HepG2 (cell line): Measurements from ENCODE around the gene SGMS1. TPM values are rescaled to one million over a fixed set of nuclear protein-coding genes. Genes with fewer than 3 reads are reported as not detected.
"Not testable (repeated sequence)": the region's sequence is repeated elsewhere in the genome, so short reads cannot be mapped to it uniquely, and the experiment has no call there.

Source experiments
- ATAC-seq: fragments of 200-7000 bp; cut with Tn5 transposase; 3 replicates; pipeline ENCODE4 v1.9.1; 2020; ENCODE audit warnings: mild to moderate bottlenecking, moderate library complexity
- BruUV-seq: library from RNA; stranded (reverse); fragments of 400-500 nt; replicated peaks from 2 replicates; lab custom pipeline; 2021; lab: Mats Ljungman, UMichigan
- CTCF ChIA-PET: fragments of 300-600 bp; formaldehyde crosslinking; extraction: SDS; loops from one replicate; lab custom pipeline; 2021; ENCODE audit warnings: low total read pairs, inconsistent platforms, low intra/inter-chr PET ratio; lab: Yijun Ruan, JAX
- POLR2A ChIA-PET: fragments of 350-600 bp; sonication (Branson Sonifier 250); formaldehyde crosslinking; loops from one replicate; lab custom pipeline; 2020; ENCODE audit warnings: antibody characterized with exemption, inconsistent platforms; lab: Yijun Ruan, JAX
- DNase-seq: peaks from one replicate; pipeline ENCODE4 v3.0.0-alpha.2; 2015; ENCODE audit warnings: low spot score
- FAIRE-seq: peaks from 3 replicates; lab custom pipeline; 2011; peaks lifted over from hg19 to GRCh38; lab: Jason Lieb, UNC
- H2AFZ ChIP-seq: one replicate; pipeline ENCODE4 v1.6.1; 2011; ENCODE audit warnings: low read length, inconsistent platforms
- H3K27ac ChIP-seq: fragments of 300-600 bp; 3 replicates; pipeline ENCODE4 v1.8.0; 2011; ENCODE audit warnings: mixed run types, mild to moderate bottlenecking, mixed read lengths, low read length, inconsistent platforms; ENCODE audit not compliant: insufficient read depth; ENCODE audit errors: extremely low read length
- H3K27me3 ChIP-seq, 2 experiments: fragments of 200-600 bp in 1 of 2; 2 replicates in 1 of 2; 3 replicates in 1 of 2; pipeline versions ENCODE4 v1.6.0 to v1.8.0; 2011; ENCODE audit warnings: low read length in 2 of 2, mild to moderate bottlenecking in 2 of 2, moderate library complexity in 2 of 2, inconsistent platforms in 1 of 2; ENCODE audit not compliant: insufficient read depth in 2 of 2, control insufficient read depth in 1 of 2
- H3K36me3 ChIP-seq, 2 experiments: fragments of 200-600 bp in 1 of 2; replicated peaks in 1 of 2; 2 replicates in 1 of 2; 3 replicates in 1 of 2; pipeline versions ENCODE4 v1.5.1 to v1.8.0; 2011; ENCODE audit warnings: low read length in 2 of 2, inconsistent platforms in 1 of 2; ENCODE audit not compliant: insufficient read depth in 2 of 2, control insufficient read depth in 1 of 2
- H3K4me1 ChIP-seq: 2 replicates; pipeline ENCODE4 v1.5.1; 2012; ENCODE audit warnings: low read length, inconsistent platforms; ENCODE audit not compliant: insufficient read depth
- H3K4me2 ChIP-seq: 2 replicates; pipeline ENCODE4 v1.6.0; 2011; ENCODE audit warnings: low read depth, low read length, inconsistent platforms
- H3K4me3 ChIP-seq, 3 experiments: fragments of 200-600 bp in 1 of 3; sonication (generic), shearing (Covaris generic) in 1 of 3; replicated peaks in 1 of 3; 2 replicates each; pipeline ENCODE4 v1.5.1; 2011 to 2016; ENCODE audit warnings: low read length in 3 of 3, inconsistent platforms in 2 of 3, low read depth in 2 of 3, mild to moderate bottlenecking in 2 of 3, control low read depth in 1 of 3, mixed read lengths in 1 of 3; ENCODE audit not compliant: insufficient read depth in 1 of 3
- H3K79me2 ChIP-seq: one replicate; pipeline ENCODE4 v1.6.1; 2011; ENCODE audit warnings: low read length, inconsistent platforms; ENCODE audit not compliant: insufficient read depth
- H3K9ac ChIP-seq: 2 replicates; pipeline ENCODE4 v1.6.0; 2011; ENCODE audit warnings: mild to moderate bottlenecking, low read depth, low read length, inconsistent platforms; ENCODE audit not compliant: insufficient read depth
- H3K9me3 ChIP-seq: 2 replicates; pipeline ENCODE4 v1.5.1; 2012; ENCODE audit warnings: mild to moderate bottlenecking, low read length
- H4K20me1 ChIP-seq: 2 replicates; pipeline ENCODE4 v1.6.0; 2011; ENCODE audit warnings: inconsistent platforms, mild to moderate bottlenecking, low read length, moderate library complexity; ENCODE audit not compliant: insufficient read depth
- GLMP ChIP-seq: sonication (generic); formaldehyde crosslinking; IDR thresholded peaks from 2 replicates; pipeline ENCODE4 v1.9.0; 2021; ENCODE audit warnings: missing genetic modification reagents, mild to moderate bottlenecking, borderline replicate concordance
- ZC3H13 ChIP-seq: sonication (generic); formaldehyde crosslinking; IDR thresholded peaks from 2 replicates; pipeline ENCODE4 v1.8.1; 2023; ENCODE audit warnings: mild to moderate bottlenecking, missing genetic modification reagents, moderate library complexity
- ZNF646 ChIP-seq: sonication (generic); formaldehyde crosslinking; IDR thresholded peaks from 2 replicates; pipeline ENCODE4 v1.9.0; 2021; ENCODE audit warnings: mild to moderate bottlenecking, missing genetic modification reagents
- ZNF740 ChIP-seq: sonication (generic); formaldehyde crosslinking; IDR thresholded peaks from 2 replicates; pipeline ENCODE4 v1.4.0; 2020; ENCODE audit warnings: missing genetic modification reagents
- WGBS: methylation state at CpG from one replicate; pipeline ENCODE4 v1.1.6; 2017; ENCODE audit warnings: low lambda C conversion rate; 5-methylcytosine and 5-hydroxymethylcytosine counted together
- in situ Hi-C: cut with HindIII; loops from 2 replicates; pipeline ENCODE4 v1.10.0; 2017; ENCODE audit warnings: low pct_unique_long_range_greater_than_20kb; ENCODE audit not compliant: extremely low pct_ligation_motif_present
- intact Hi-C: fragments of 100-400 bp; cut with micrococcal nuclease; formaldehyde crosslinking; loops from one replicate; pipeline ENCODE4 v1.10.0; 2022; ENCODE audit not compliant: unreplicated experiment
- polyA plus RNA-seq, 8 experiments: library from polyadenylated mRNA; depleted of rRNA in 3 of 8; stranded (reverse) in 7 of 8; unstranded in 1 of 8; fragments of >200 nt; fragmentation: Illumina TruSeq in 4 of 8; extraction: Trizol in 4 of 8; gene quantifications; 2 replicates each; pipeline versions ENCODE4 v1.2.1 to v1.2.3, GENCODE V29; 2011 to 2016; ENCODE audit warnings: low read depth in 4 of 8, missing spikeins in 1 of 8, mixed read lengths in 1 of 8; ENCODE audit not compliant: insufficient read depth in 1 of 8
- total RNA-seq, 5 experiments: library from RNA; depleted of rRNA; stranded (reverse); fragments of >200 nt; fragmentation: Illumina TruSeq; extraction: Trizol; gene quantifications; 2 replicates each; pipeline ENCODE4 v1.2.3, GENCODE V29; 2016; ENCODE audit warnings: low read depth in 1 of 5
- TF ChIP-seq, protein P1 (sequence below): sonication (generic); formaldehyde crosslinking; IDR thresholded peaks from 2 replicates; pipeline ENCODE4 v1.9.0; 2021; ENCODE audit warnings: missing genetic modification reagents, borderline replicate concordance

The SGMS1 gene
- total and polyA plus RNA-seq, 2 of the 13 experiments (the other 11 are each of a cell fraction or from before 2014, with no cell fraction given) = 6.5 to 15.1 TPM

DNA sequence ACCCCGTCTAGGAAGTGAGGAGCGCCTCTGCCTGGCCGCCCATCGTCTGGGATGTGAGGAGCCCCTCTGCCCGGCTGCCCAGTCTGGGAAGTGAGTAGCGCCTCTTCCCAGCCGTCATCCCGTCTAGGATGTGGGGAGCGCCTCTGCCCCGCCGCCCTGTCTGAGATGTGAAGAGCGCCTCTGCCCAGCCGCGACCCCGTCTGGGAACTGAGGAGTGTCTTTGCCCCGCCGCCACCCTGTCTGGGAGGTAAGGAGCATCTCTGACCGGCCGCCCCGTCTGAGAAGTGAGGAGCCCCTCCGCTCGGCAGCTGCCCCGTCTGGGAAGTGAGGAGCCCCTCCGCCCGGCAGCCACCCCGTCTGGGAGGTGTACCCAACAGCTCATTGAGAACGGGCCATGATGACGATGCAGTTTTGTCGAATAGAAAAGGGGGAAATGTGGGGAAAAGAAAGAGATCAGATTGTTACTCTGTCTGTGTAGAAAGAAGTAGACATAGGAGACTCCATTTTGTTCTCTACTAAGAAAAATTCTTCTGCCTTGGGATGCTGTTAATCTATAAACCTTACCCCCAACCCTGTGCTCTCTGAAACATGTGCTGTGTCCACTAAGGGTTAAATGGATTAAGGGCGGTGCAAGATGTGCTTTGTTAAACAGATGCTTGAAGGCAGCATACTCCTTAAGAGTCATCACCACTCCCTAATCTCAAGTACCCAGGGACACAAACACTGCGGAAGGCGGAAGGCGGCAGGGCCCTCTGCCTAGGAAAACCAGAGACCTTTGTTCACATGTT, 267.9 kb downstream of the SGMS1 start:
- H4K20me1 ChIP-seq, BruUV-seq, H3K4me2 ChIP-seq, FAIRE-seq, H2AFZ ChIP-seq, H3K36me3 ChIP-seq, intact Hi-C loops, in situ Hi-C loops, H3K27ac ChIP-seq, H3K9me3 ChIP-seq, POLR2A ChIA-PET, H3K79me2 ChIP-seq, H3K9ac ChIP-seq, H3K4me1 ChIP-seq, H3K27me3 ChIP-seq, CTCF ChIA-PET, DNase-seq, ATAC-seq, H3K4me3 ChIP-seq: not testable (repeated sequence)
- WGBS = 98% methylated on average over 33 of the region's 33 CpGs

DNA sequence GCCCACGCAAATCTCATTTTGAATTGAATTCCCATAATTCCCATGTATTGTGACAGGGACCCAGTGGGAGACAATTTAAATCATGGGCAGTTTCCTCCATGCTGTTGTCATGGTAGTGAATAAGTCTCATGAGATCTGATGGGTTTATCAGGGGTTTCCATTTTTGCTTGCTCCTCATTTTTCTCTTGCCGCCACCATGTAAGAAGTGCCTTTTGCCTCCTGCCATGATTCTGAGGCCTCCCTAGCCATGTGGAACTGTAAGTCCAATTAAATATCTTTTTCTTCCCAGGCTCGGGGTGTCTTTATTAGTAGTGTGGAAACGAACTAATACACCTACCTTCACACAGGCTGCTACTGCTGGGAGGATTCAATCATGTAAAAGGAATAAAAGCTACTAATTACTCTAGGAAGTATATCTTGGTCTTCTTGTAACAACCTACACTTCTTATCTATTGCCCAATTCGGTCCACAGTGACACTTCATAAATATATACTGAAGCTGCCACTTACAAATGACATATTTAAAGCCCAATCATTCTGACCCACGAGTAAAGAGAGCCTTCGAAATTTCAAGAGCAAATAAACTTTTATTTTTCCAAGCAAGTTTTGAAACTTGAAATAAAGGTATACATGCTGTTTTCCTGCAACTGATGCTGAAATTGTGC, 272.1 kb downstream of the SGMS1 start:
- peaks cover 8% of the 10 kb centered on the region; the same call in 1 of the 2 replicates for H3K4me1 ChIP-seq
- H3K4me2 ChIP-seq = no peak overlapping the region
- CTCF ChIA-PET = no interaction called here
- no TSS peak for BruUV-seq
- no peak for ATAC-seq
- H3K27ac ChIP-seq = no peak overlapping the region
- no peaks in the 10 kb centered on the region for H3K27me3 ChIP-seq
- POLR2A ChIA-PET = no interaction called here
- DNase-seq = no peak
- intact Hi-C loops = no loop called here
- H3K9ac ChIP-seq = no peak overlapping the region
- no peaks in the 10 kb centered on the region for H3K36me3 ChIP-seq
- H2AFZ ChIP-seq = no peak overlapping the region
- H3K79me2 ChIP-seq = no peaks in the 10 kb centered on the region
- FAIRE-seq = no peak
- no peaks in the 10 kb centered on the region for H4K20me1 ChIP-seq
- H3K4me3 ChIP-seq = no peak overlapping the region
- no peaks in the 10 kb centered on the region for H3K9me3 ChIP-seq
- in situ Hi-C loops = no loop called here
- WGBS = 90% methylated on average over 7 of the region's 7 CpGs
- TF ChIP-seq ZC3H13 (CRISPR knock-in tag) (no peak), ZNF646 (no peak), ZNF740 (no peak), GLMP (CRISPR knock-in tag) (no peak)
- TF ChIP-seq, protein P1, sequence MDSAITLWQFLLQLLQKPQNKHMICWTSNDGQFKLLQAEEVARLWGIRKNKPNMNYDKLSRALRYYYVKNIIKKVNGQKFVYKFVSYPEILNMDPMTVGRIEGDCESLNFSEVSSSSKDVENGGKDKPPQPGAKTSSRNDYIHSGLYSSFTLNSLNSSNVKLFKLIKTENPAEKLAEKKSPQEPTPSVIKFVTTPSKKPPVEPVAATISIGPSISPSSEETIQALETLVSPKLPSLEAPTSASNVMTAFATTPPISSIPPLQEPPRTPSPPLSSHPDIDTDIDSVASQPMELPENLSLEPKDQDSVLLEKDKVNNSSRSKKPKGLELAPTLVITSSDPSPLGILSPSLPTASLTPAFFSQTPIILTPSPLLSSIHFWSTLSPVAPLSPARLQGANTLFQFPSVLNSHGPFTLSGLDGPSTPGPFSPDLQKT (CRISPR knock-in tag) = no peak
